HepG2 (cell line): Measurements from ENCODE around the gene PELO. TPM values are rescaled to one million over a fixed set of nuclear protein-coding genes. Genes with fewer than 3 reads are reported as not detected.
A peak's percentile ranks its signal among the peaks of the same experiment; 100 is the strongest.

Source experiments
- ATF7 ChIP-seq, 2 experiments: fragments of 450-650 bp in 1 of 2; sonication (generic) in 1 of 2; formaldehyde crosslinking in 1 of 2; IDR thresholded peaks; 2 replicates each; pipeline versions ENCODE4 v1.4.0 to v1.6.1; 2016 to 2020; ENCODE audit warnings: antibody characterized with exemption in 1 of 2, mild to moderate bottlenecking in 1 of 2, missing genetic modification reagents in 1 of 2
- CBX1 ChIP-seq: IDR thresholded peaks from one replicate; pipeline ENCODE4 v1.6.1; 2016; ENCODE audit warnings: antibody characterized with exemption, low read depth
- ETV5 ChIP-seq: IDR thresholded peaks from 2 replicates; pipeline ENCODE4 v1.6.1; 2018; ENCODE audit warnings: missing biosample characterization, missing genetic modification reagents, inconsistent platforms, borderline replicate concordance
- FOXO4 ChIP-seq: sonication (generic); formaldehyde crosslinking; conservative IDR thresholded peaks from 2 replicates; pipeline ENCODE4 v1.8.1; 2023; ENCODE audit warnings: missing genetic modification reagents
- JUN ChIP-seq: sonication (generic); formaldehyde crosslinking; IDR thresholded peaks from 2 replicates; pipeline ENCODE4 v1.4.0; 2020; ENCODE audit warnings: mild to moderate bottlenecking, missing genetic modification reagents
- JUNB ChIP-seq: sonication (generic); formaldehyde crosslinking; IDR thresholded peaks from 2 replicates; pipeline ENCODE4 v1.8.0; 2022; ENCODE audit warnings: missing genetic modification reagents, mild to moderate bottlenecking, borderline replicate concordance
- MLX ChIP-seq: IDR thresholded peaks from 2 replicates; pipeline ENCODE4 v1.6.1; 2016
- MLXIP ChIP-seq: sonication (generic); formaldehyde crosslinking; IDR thresholded peaks from 2 replicates; pipeline ENCODE4 v1.9.0; 2021; ENCODE audit warnings: missing genetic modification reagents, borderline replicate concordance
- NFYB ChIP-seq: sonication (generic); formaldehyde crosslinking; IDR thresholded peaks from 2 replicates; pipeline ENCODE4 v1.4.0; 2020; ENCODE audit warnings: missing genetic modification reagents
- PCBP1 ChIP-seq: fragments of 200-400 bp; formaldehyde crosslinking; IDR thresholded peaks from 2 replicates; pipeline ENCODE4 v1.6.1; 2017; ENCODE audit warnings: mild to moderate bottlenecking, low read depth, low read length, borderline replicate concordance
- PTBP1 ChIP-seq: fragments of 200-400 bp; formaldehyde crosslinking; IDR thresholded peaks from 2 replicates; pipeline ENCODE4 v1.6.1; 2018; ENCODE audit warnings: low read length, low read depth; ENCODE audit not compliant: poor library complexity, severe bottlenecking
- TBL1XR1 ChIP-seq: fragments of 150-350 bp; IDR thresholded peaks from 2 replicates; pipeline ENCODE4 v1.6.1; 2014; ENCODE audit warnings: borderline replicate concordance, low read length; ENCODE audit not compliant: partially characterized antibody
- TIGD3 ChIP-seq: sonication (generic); formaldehyde crosslinking; IDR thresholded peaks from 2 replicates; pipeline ENCODE4 v1.5.1; 2020; ENCODE audit warnings: mild to moderate bottlenecking, missing genetic modification reagents, borderline replicate concordance
- ZFP91 ChIP-seq: sonication (generic); formaldehyde crosslinking; IDR thresholded peaks from 2 replicates; pipeline ENCODE4 v1.9.0; 2022; ENCODE audit warnings: missing genetic modification reagents, mild to moderate bottlenecking, borderline replicate concordance
- ZFY ChIP-seq: sonication (generic); formaldehyde crosslinking; IDR thresholded peaks from 2 replicates; pipeline ENCODE4 v1.4.0; 2020; ENCODE audit warnings: missing genetic modification reagents
- ZNF33B ChIP-seq: sonication (generic); formaldehyde crosslinking; IDR thresholded peaks from 2 replicates; pipeline ENCODE4 v1.5.1; 2020; ENCODE audit warnings: mild to moderate bottlenecking, missing genetic modification reagents
- ZNF44 ChIP-seq: sonication (generic); formaldehyde crosslinking; IDR thresholded peaks from 2 replicates; pipeline ENCODE4 v1.5.1; 2020; ENCODE audit warnings: mild to moderate bottlenecking, missing genetic modification reagents
- ZNF737 ChIP-seq: sonication (generic); formaldehyde crosslinking; IDR thresholded peaks from 2 replicates; pipeline ENCODE4 v1.5.0; 2020; ENCODE audit warnings: missing genetic modification reagents, mild to moderate bottlenecking, borderline replicate concordance
- ZNF761 ChIP-seq: sonication (generic); formaldehyde crosslinking; conservative IDR thresholded peaks from 2 replicates; pipeline ENCODE4 v1.4.0; 2020; ENCODE audit warnings: mild to moderate bottlenecking, missing genetic modification reagents
- ZZZ3 ChIP-seq: sonication (generic); formaldehyde crosslinking; IDR thresholded peaks from 2 replicates; pipeline ENCODE4 v1.4.0; 2020; ENCODE audit warnings: missing genetic modification reagents, mild to moderate bottlenecking, borderline replicate concordance
- polyA plus RNA-seq, 8 experiments: library from polyadenylated mRNA; depleted of rRNA in 3 of 8; stranded (reverse) in 7 of 8; unstranded in 1 of 8; fragments of >200 nt; fragmentation: Illumina TruSeq in 4 of 8; extraction: Trizol in 4 of 8; gene quantifications; 2 replicates each; pipeline versions ENCODE4 v1.2.1 to v1.2.3, GENCODE V29; 2011 to 2016; ENCODE audit warnings: low read depth in 4 of 8, missing spikeins in 1 of 8, mixed read lengths in 1 of 8; ENCODE audit not compliant: insufficient read depth in 1 of 8
- total RNA-seq, 5 experiments: library from RNA; depleted of rRNA; stranded (reverse); fragments of >200 nt; fragmentation: Illumina TruSeq; extraction: Trizol; gene quantifications; 2 replicates each; pipeline ENCODE4 v1.2.3, GENCODE V29; 2016; ENCODE audit warnings: low read depth in 1 of 5

The PELO gene
- total and polyA plus RNA-seq, 2 of the 13 experiments (the other 11 are each of a cell fraction or from before 2014, with no cell fraction given), result 19.0 to 23.9 TPM

- TF ChIP-seq MLXIP, result no peak
- TF ChIP-seq NFYB, result peak; percentile 35
- 0 out of 2 replicates have a peak, but pooled peaks have one; percentile 41 for TF ChIP-seq ZNF33B (CRISPR knock-in tag)
- peak; percentile 55 for TF ChIP-seq ZFY (CRISPR knock-in tag)
- no peak for TF ChIP-seq ATF7 (IDR thresholded peaks at IDR 0.05)
- TF ChIP-seq ATF7 (CRISPR knock-in tag; IDR thresholded peaks at IDR 0.05), result no peak
- TF ChIP-seq JUN (CRISPR knock-in tag), result peak; percentile 45; the same call in 1 of the 2 replicates
- TF ChIP-seq ZZZ3 (CRISPR knock-in tag), result no peak
- TF ChIP-seq TBL1XR1, result no peak
- TF ChIP-seq ZNF737, result no peak; the same call in 1 of the 2 replicates
- no peak for TF ChIP-seq JUNB (CRISPR knock-in tag)
- TF ChIP-seq FOXO4, result no peak
- 0 out of 2 replicates have a peak, but pooled peaks have one; percentile 27 for TF ChIP-seq ETV5 (CRISPR knock-in tag)
- TF ChIP-seq PCBP1, result no peak
- TF ChIP-seq CBX1, result no peak
- no peak for TF ChIP-seq ZNF761 (CRISPR knock-in tag)
- 0 out of 2 replicates have a peak, but pooled peaks have one; percentile 48 for TF ChIP-seq MLX (CRISPR knock-in tag)
- TF ChIP-seq TIGD3 (CRISPR knock-in tag), result no peak; the same call in 1 of the 2 replicates
- TF ChIP-seq ZFP91 (CRISPR knock-in tag), result peak; percentile 99
- TF ChIP-seq ZNF44 (CRISPR knock-in tag), result no peak
- TF ChIP-seq PTBP1, result no peak
Measured at GRCh38 chr5:52787600-52788504, at the start of gene PELO, which contains the start of gene ITGA1 (continued).
